ENCODE measurements around the gene ERP29. TPM values are rescaled to one million over a fixed set of nuclear protein-coding genes. Genes with fewer than 3 reads are reported as not detected.
A peak's percentile ranks its signal among the peaks of the same experiment; 100 is the strongest.
"Not testable (repeated sequence)": the region's sequence is repeated elsewhere in the genome, so short reads cannot be mapped to it uniquely, and the experiment has no call there.

The ERP29 gene
- total RNA-seq, 1 donor from 2014 or later = 59.9 TPM

DNA sequence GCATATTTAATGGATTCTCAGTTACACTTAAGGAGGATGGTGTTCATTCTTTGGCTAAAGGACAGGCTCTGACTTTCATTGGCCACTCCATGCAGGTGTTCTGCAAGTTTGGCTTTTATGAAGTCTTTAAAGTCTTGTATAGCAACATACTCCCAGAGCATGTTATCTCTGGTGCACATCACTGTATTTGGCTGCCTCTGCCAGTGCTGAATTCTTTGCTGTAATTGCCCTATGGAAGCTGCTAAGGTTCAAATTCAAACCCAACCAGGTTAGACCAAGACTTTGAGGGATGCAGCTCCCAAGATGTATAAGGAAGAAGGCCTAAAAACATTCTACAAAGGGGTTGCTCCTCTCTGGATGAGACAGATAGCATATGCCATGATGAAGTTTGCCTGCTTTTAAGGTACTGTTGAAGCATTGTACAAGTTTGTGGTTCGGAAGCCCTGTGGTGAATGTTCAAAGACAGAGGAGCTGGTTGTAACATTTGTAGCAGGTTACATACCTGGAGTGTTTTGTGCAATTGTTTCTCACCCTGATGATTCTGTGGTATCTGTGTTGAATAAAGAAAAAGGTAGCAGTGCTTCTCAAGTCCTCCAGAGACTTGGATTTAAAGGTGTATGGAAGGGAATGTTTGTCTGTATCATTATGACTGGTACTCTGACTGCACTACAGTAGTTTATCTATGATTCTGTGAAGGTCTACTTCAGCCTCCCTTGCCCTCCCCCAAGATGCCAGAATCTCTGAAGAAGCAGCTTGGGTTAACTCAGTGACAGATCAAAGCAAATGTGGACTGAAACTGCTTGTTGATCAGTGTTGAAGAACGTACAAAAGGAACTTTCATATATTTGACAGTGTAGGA lies 19.7 kb upstream of the ERP29 start:
- Mint-ChIP-seq H3K4me3 (ENCODE audit: low read depth) (peak overlapping the region; percentile 79), H3K27me3 (ENCODE audit: low read depth) (no peaks in the 10 kb centered on the region), H3K27ac (peak overlapping the region; percentile 44), H3K36me3 (ENCODE audit: low read depth) (peaks cover 26% of the 10 kb centered on the region), H3K9me3 (no peaks in the 10 kb centered on the region), H3K4me1 (ENCODE audit: low read depth) (peaks cover 58% of the 10 kb centered on the region)
- peak; percentile 40 for DNase-seq (ENCODE audit: low spot score)
- intact Hi-C loops (cut with micrococcal nuclease) = loop anchor here (1.0 to 2.0 kb wide), 3 partner anchors 21 to 137 kb away; no protein-coding TSS in a partner anchor

DNA sequence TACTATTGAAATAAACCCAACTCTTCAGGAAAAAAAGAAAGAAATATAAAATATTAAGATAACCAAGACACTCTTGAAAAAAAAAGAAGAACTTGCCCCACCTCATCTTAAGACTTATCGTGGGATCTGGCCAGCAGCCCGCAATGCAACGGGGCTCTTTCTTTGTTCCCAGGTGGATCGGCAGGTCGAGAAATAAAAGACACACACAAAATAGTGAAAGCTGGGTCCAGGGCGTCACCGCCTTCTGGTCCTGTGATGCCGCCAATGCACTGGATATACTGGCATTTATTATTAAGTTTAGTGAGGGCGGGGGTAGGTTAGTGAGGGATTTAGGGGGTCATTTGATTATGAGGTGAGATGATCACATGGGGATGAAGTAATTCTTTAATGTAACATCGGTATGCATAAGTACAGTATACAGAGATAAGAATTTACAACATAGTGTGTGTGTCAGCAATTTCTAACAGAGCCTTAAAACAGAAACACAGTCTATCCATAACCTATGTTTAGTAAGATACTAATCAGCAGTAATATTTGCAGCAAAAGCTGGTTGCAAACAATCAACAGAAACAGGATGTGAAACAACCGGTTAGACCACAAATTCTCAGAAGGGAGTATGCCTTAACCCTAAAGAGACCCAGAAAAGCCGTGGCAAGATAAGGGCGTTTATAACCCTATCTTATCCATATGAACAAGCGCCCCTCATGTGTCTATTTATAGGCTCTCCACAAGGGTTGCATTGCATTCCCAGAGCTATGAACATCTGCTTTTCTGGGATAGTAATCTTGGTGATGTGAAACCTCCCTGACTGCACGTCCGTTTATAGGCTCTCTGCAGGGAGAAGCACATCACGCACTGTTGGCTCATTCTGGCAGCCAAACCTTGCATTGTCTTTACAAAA lies 18.8 kb upstream of the ERP29 start:
- H3K27me3 Mint-ChIP-seq (ENCODE audit: low read depth); H3K9me3 Mint-ChIP-seq: not testable (repeated sequence)
- intact Hi-C loops (cut with micrococcal nuclease) = loop anchor here (1.0 kb wide), 1 partner anchor 20 kb away; no protein-coding TSS in a partner anchor
- Mint-ChIP-seq H3K36me3 (ENCODE audit: low read depth) (peaks cover 24% of the 10 kb centered on the region), H3K27ac (peak overlapping the region; percentile 56), H3K4me3 (ENCODE audit: low read depth) (peak overlapping the region; percentile 79), H3K4me1 (ENCODE audit: low read depth) (peaks cover 60% of the 10 kb centered on the region)
- DNase-seq (ENCODE audit: low spot score) = peak; percentile 40

DNA sequence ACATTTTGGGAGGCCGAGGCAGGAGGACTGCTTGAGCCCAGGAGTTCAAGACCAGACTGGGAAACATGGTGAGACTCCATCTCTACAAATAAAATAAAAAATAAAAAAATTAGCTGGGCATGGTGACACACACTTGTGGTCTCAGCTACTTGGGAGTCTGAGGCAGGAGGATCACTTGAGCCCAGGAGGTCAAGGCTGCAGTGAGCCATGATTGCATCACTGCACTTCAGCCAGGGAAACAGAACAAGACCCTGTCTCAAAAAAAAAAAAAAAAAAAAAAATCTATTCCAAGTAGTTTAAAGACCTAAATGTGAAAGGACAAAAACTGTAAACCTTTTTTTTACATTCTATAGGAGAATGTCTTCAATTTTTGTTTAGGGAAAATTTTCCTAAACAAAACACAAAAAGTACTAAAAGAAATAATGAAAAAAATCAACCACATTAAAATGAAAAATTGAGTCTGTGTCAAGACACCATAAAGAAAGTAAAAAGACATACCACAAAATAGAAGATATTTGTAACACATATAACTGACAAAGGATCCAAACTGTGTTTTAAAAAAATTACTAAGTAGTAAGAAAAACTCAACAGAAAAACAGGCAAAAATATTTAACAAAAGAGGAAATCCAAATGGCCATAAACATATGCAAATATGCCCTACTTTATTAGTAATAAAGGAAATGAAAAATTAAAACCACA lies 17.3 kb upstream of the ERP29 start:
- Mint-ChIP-seq H3K4me3 (ENCODE audit: low read depth) (no peak overlapping the region), H3K36me3 (ENCODE audit: low read depth) (peaks cover 27% of the 10 kb centered on the region), H3K9me3 (no peaks in the 10 kb centered on the region), H3K4me1 (ENCODE audit: low read depth) (peaks cover 66% of the 10 kb centered on the region), H3K27me3 (ENCODE audit: low read depth) (no peaks in the 10 kb centered on the region), H3K27ac (no peak overlapping the region)
- DNase-seq (ENCODE audit: low spot score) = no peak
- intact Hi-C loops (cut with micrococcal nuclease) = no loop called here

DNA sequence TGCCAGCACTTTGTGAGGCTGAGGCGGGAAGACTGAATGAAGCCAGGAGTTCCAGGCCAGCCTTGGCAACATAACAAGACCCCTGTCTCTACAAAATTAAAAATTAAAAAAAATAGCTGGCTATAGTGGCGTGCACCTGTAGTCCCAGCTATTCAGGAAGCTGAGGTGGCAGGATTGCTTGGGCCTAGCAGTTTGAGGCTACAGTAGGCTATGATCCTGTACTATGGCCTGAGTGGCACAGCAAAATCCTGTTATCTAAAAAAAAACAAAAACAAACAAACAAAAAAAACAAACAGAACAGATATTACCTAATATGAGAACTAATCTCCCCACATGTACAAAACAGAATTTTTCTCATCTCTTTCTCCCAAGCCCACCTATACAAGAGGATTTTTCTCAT lies 15.9 kb upstream of the ERP29 start:
- no peak overlapping the region for H3K4me3 Mint-ChIP-seq (ENCODE audit: low read depth)
- no peak for DNase-seq (ENCODE audit: low spot score)
- no peak overlapping the region for H3K27ac Mint-ChIP-seq
- no peaks in the 10 kb centered on the region for H3K27me3 Mint-ChIP-seq (ENCODE audit: low read depth)
- peaks cover 25% of the 10 kb centered on the region for H3K36me3 Mint-ChIP-seq (ENCODE audit: low read depth)
- no peaks in the 10 kb centered on the region for H3K9me3 Mint-ChIP-seq
- H3K4me1 Mint-ChIP-seq (ENCODE audit: low read depth) = peaks cover 69% of the 10 kb centered on the region
- intact Hi-C loops (cut with micrococcal nuclease) = no loop called here

DNA sequence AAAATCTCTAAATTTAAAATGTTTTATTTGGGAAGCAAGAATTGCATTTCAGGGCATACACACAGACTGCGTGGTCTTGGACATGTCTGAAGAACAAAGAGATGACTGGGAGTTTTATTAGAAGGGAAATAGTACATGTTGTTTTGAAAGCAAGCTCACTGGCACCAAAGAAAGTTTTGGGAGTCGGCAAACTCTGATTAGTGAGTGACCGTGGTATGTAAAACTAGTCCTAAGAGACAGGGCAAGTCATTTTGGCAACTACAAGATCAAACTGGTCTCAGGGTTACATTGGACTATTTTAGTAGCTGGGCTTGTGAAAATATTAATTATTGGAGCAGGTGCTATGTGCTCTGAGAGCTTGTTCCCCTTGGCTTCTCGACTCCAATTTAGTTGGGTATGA lies 15.2 kb upstream of the ERP29 start:
- intact Hi-C loops (cut with micrococcal nuclease) = no loop called here
- peaks cover 32% of the 10 kb centered on the region for H3K36me3 Mint-ChIP-seq (ENCODE audit: low read depth)
- no peak overlapping the region for H3K27ac Mint-ChIP-seq
- H3K4me3 Mint-ChIP-seq (ENCODE audit: low read depth) = no peak overlapping the region
- no peaks in the 10 kb centered on the region for H3K9me3 Mint-ChIP-seq
- H3K27me3 Mint-ChIP-seq (ENCODE audit: low read depth) = no peaks in the 10 kb centered on the region
- H3K4me1 Mint-ChIP-seq (ENCODE audit: low read depth) = peaks cover 68% of the 10 kb centered on the region
- DNase-seq (ENCODE audit: low spot score) = no peak

DNA sequence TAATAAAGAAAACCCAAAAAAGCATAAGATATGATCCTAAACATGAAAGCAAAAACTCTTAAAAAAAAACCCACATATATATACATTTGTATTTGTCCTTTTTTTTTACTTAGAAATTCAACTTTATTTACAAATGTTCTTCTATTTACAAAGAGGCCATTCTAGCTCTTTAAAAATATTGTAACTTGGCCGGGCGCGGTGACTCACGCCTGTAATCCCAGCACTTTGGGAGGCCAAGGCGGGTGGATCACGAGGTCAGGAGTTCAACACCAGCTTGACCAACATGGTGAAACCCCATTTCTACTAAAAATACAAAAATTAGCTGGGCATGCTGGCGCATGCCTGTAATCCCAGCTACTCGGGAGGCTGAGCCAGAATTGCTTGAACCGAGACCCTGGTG lies 14.1 kb upstream of the ERP29 start:
- intact Hi-C loops (cut with micrococcal nuclease); H3K27me3 Mint-ChIP-seq (ENCODE audit: low read depth); DNase-seq (ENCODE audit: low spot score); H3K9me3 Mint-ChIP-seq; H3K4me3 Mint-ChIP-seq (ENCODE audit: low read depth); H3K27ac Mint-ChIP-seq: not testable (repeated sequence)
- Mint-ChIP-seq H3K36me3 (ENCODE audit: low read depth) (peaks cover 36% of the 10 kb centered on the region), H3K4me1 (ENCODE audit: low read depth) (peaks cover 59% of the 10 kb centered on the region)

DNA sequence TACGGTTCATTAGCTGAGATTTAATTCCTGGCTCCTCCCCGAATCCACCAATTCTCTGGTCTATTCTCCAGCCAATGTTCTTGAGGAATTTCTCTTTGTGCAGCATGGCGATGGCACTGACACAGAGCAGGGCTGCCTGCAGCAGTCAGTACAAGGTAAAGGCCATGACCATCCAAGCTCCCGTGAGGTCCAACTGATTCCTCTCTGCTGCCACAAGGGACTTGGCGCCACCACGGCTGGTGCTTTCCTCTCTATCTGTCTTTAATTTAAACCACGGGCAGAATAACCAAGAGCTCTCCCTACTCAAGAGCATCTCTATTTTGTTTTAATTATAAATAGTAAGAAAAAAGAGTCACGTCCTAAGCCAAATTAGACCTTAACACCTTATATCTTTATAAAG lies 12.4 kb upstream of the ERP29 start:
- Mint-ChIP-seq H3K36me3 (ENCODE audit: low read depth) (peaks cover 34% of the 10 kb centered on the region), H3K9me3 (no peaks in the 10 kb centered on the region), H3K27ac (no peak overlapping the region), H3K27me3 (ENCODE audit: low read depth) (no peaks in the 10 kb centered on the region), H3K4me3 (ENCODE audit: low read depth) (no peak overlapping the region), H3K4me1 (ENCODE audit: low read depth) (peaks cover 50% of the 10 kb centered on the region)
- no peak for DNase-seq (ENCODE audit: low spot score)
- intact Hi-C loops (cut with micrococcal nuclease) = loop anchor here (1.0 kb wide), 1 partner anchor 12 kb away; the partner anchor contains the start of genes ERP29 and TMEM116

DNA sequence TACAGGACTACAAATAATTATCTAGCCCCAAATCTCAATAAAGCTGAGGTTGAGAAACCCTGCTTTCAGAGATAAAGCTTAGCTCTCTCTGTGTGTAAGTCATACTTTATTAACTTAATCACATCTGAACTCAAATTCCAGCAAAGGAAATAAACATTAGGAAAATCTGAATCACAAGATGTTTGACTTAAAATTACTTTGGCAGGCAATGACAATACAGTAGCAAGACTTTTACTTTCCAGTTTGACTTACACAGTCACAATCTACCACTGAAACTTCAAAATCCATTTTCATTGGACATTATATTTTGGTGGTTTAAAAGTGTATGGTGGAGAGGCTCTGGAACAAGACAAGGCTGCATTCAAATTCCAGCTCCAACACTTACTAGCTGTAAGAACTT lies 11.7 kb upstream of the ERP29 start:
- no peak for DNase-seq (ENCODE audit: low spot score)
- no peak overlapping the region for H3K4me3 Mint-ChIP-seq (ENCODE audit: low read depth)
- H3K27ac Mint-ChIP-seq = no peak overlapping the region
- H3K4me1 Mint-ChIP-seq (ENCODE audit: low read depth) = peaks cover 53% of the 10 kb centered on the region
- peaks cover 30% of the 10 kb centered on the region for H3K36me3 Mint-ChIP-seq (ENCODE audit: low read depth)
- intact Hi-C loops (cut with micrococcal nuclease) = loop anchor here (1.0 kb wide), 1 partner anchor 12 kb away; the partner anchor contains the start of genes ERP29 and TMEM116
- no peaks in the 10 kb centered on the region for H3K9me3 Mint-ChIP-seq
- no peaks in the 10 kb centered on the region for H3K27me3 Mint-ChIP-seq (ENCODE audit: low read depth)

DNA sequence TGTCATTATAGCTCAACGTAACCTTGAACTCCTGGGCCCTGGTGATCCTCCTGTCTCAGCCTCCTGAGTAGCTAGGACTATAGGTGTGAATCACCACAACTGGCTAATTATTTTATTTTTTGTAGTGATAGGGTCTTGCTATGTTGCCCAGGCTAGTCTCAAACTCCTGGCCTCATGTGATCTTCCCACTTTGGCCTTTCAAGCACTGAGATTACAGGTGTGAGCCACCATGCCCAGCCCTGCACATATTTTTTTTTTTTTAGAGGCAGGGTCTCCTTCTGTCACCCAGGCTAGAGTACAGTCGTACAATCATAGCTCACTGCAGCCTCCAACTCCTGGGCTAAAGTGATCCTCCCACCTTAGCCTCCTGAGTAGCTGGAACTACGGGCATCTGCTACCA lies 9.2 kb upstream of the ERP29 start:
- H3K9me3 Mint-ChIP-seq = no peaks in the 10 kb centered on the region
- no peaks in the 10 kb centered on the region for H3K27me3 Mint-ChIP-seq (ENCODE audit: low read depth)
- no peak overlapping the region for H3K27ac Mint-ChIP-seq
- intact Hi-C loops (cut with micrococcal nuclease) = no loop called here
- peaks cover 27% of the 10 kb centered on the region for H3K36me3 Mint-ChIP-seq (ENCODE audit: low read depth)
- DNase-seq (ENCODE audit: low spot score) = no peak
- H3K4me1 Mint-ChIP-seq (ENCODE audit: low read depth) = peaks cover 46% of the 10 kb centered on the region
- no peak overlapping the region for H3K4me3 Mint-ChIP-seq (ENCODE audit: low read depth)

DNA sequence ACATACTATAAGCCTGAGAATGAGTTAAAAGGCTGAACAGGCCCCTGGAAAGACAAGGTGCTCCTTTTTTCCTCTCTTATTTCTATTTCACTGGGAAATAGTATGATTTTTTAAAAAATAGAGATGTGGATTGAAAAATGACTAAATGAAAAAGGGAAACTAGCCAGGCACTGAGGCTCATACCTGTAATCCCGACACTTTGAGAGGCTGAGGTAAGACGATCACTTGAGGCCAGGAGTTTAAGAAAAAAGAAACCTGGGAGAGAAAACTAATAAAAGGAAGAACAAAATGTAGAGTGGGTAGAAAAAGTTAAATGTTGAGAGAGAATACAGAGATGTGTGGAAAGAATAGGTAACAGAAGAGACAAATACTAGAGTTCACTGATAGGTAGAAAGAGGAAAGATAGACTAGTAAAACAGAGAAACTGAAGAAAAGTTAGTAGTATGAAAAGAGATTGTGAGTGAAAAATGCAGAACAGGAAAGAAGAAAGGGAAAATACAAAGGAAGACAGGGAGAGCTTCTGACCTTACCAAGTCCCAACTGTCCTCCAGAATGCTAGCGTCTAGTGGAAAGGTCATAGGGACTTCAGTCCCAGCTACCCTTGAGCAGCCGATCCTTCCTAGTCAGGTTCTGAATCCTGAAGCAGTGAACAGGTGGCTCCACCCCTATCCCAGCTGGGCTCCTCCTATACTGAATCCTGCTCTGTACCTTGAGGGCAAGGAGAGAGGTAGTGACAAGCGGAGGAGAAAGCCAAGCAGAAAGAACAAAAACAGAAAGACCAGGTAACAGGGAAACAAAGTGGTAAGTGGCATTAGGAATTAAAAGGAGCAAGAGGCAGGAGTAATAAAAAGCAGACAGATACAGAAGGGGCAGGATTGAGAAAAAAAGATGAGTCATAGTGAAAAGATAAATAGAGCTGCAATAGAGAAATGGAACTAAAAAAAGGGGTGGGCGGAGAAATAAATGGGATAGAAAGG lies 7.5 kb upstream of the ERP29 start:
- Mint-ChIP-seq H3K9me3 (no peaks in the 10 kb centered on the region), H3K4me3 (ENCODE audit: low read depth) (no peak overlapping the region), H3K4me1 (ENCODE audit: low read depth) (peaks cover 47% of the 10 kb centered on the region), H3K27me3 (ENCODE audit: low read depth) (no peaks in the 10 kb centered on the region), H3K36me3 (ENCODE audit: low read depth) (peaks cover 25% of the 10 kb centered on the region), H3K27ac (no peak overlapping the region)
- DNase-seq (ENCODE audit: low spot score) = no peak
- intact Hi-C loops (cut with micrococcal nuclease) = no loop called here

DNA sequence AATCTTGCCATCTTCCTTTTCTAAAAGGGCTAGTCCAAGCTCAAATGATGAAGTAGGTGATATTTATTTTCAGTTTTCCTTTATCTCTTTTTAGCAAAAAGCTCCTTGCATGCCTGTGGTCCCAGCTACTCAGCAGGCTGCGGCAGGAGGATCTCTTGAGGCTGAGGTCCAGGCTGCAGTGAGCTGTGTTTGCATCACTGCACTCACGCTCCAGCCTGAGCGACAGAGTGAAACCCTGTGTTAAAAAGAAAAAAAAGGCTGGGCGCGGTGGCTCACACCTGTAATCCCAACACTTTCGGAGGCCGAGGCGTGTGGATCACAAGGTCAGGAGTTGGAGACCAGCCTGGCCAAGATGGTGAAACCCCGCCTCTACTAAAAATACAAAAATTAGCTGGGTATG lies 5.3 kb upstream of the ERP29 start:
- Mint-ChIP-seq H3K9me3 (no peaks in the 10 kb centered on the region), H3K27ac (no peak overlapping the region), H3K4me1 (ENCODE audit: low read depth) (peaks cover 44% of the 10 kb centered on the region), H3K27me3 (ENCODE audit: low read depth) (no peaks in the 10 kb centered on the region), H3K4me3 (ENCODE audit: low read depth) (no peak overlapping the region), H3K36me3 (ENCODE audit: low read depth) (peaks cover 24% of the 10 kb centered on the region)
- no peak for DNase-seq (ENCODE audit: low spot score)
- intact Hi-C loops (cut with micrococcal nuclease) = no loop called here

All from activated T-helper 2 cell treated with anti-CD3 and anti-CD28 coated beads, Interferon-gamma antibody, Interleukin-2, Interleukin-4, amounts not matched to agents 10 μg/mL and 5 μg/mL and 100 μg/mL, durations not matched to agents 14 hours and 24 hours and 36 hours (primary cell).